Astrocyte of the cerebellum (primary cell): ENCODE data around the gene SEPTIN10.
A peak's percentile ranks its signal among the peaks of the same experiment; 100 is the strongest.

Source experiments
- DNase-seq: peaks from one replicate; pipeline ENCODE4 v3.0.0-alpha.2; 2011; ENCODE audit warnings: low read depth
- H3K4me3 ChIP-seq: 2 replicates; pipeline ENCODE4 v1.5.1; 2011; ENCODE audit warnings: mild to moderate bottlenecking, low read depth, low read length, moderate library complexity
- in situ Hi-C: cut with HindIII; loops from 2 replicates; pipeline ENCODE4 v1.10.0; 2017; ENCODE audit warnings: low sequenced_read_pairs
- TF ChIP-seq, protein P1 (sequence below): IDR thresholded peaks from 2 replicates; pipeline ENCODE4 v1.5.1; 2012; ENCODE audit warnings: low read length, low read depth, moderate library complexity, mild to moderate bottlenecking; ENCODE audit errors: missing control alignments

Gene SEPTIN10

DNA sequence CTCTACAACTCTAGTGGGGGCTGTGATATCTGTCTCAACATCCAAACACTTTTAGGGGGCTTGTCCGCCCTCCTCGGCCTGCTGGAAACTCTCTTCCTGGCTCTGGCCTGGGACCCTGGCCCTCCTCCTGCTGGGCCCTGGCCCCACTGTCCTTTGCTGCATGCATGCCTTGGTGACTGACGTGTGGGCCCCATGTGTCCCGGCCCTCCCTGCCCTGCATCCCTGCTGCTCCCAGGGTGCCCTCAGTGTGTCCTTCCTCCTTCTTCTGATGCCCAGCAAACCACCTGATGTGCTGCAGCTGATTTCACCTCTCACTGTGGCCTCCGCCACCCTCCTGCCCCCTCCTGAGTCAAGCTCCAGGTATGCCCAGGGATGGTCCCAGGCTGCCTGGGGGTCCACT is 101.7 kb downstream of the SEPTIN10 start:
- in situ Hi-C loops = no loop called here

DNA sequence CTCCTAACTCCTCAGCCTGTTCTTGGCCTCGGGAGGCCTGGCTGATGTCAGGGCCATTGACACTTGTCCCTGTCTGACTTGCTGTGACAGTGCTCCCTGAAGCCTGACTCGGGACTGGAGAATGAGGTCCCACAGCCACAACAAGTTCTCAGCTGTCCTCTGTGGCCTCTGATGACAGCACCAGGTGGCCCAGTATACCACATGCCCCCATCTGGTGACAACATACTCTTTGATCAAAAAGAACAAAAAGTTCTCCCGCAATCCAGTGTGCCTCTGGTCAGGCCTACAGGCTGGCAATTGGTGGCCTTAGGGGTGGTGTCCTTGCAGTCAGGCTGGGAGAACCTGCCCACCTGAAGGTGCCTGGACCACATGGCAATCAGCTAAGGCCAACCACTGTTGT is 102.6 kb downstream of the SEPTIN10 start:
- TF ChIP-seq, protein P1, sequence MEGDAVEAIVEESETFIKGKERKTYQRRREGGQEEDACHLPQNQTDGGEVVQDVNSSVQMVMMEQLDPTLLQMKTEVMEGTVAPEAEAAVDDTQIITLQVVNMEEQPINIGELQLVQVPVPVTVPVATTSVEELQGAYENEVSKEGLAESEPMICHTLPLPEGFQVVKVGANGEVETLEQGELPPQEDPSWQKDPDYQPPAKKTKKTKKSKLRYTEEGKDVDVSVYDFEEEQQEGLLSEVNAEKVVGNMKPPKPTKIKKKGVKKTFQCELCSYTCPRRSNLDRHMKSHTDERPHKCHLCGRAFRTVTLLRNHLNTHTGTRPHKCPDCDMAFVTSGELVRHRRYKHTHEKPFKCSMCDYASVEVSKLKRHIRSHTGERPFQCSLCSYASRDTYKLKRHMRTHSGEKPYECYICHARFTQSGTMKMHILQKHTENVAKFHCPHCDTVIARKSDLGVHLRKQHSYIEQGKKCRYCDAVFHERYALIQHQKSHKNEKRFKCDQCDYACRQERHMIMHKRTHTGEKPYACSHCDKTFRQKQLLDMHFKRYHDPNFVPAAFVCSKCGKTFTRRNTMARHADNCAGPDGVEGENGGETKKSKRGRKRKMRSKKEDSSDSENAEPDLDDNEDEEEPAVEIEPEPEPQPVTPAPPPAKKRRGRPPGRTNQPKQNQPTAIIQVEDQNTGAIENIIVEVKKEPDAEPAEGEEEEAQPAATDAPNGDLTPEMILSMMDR = no peak
- no peak overlapping the region for H3K4me3 ChIP-seq
- DNase-seq = no peak
- in situ Hi-C loops = no loop called here

More for the DNA sequence above, 101.7 kb downstream of the SEPTIN10 start:
- no peak for DNase-seq
- H3K4me3 ChIP-seq = no peak overlapping the region
- TF ChIP-seq, protein P1 = no peak

DNA sequence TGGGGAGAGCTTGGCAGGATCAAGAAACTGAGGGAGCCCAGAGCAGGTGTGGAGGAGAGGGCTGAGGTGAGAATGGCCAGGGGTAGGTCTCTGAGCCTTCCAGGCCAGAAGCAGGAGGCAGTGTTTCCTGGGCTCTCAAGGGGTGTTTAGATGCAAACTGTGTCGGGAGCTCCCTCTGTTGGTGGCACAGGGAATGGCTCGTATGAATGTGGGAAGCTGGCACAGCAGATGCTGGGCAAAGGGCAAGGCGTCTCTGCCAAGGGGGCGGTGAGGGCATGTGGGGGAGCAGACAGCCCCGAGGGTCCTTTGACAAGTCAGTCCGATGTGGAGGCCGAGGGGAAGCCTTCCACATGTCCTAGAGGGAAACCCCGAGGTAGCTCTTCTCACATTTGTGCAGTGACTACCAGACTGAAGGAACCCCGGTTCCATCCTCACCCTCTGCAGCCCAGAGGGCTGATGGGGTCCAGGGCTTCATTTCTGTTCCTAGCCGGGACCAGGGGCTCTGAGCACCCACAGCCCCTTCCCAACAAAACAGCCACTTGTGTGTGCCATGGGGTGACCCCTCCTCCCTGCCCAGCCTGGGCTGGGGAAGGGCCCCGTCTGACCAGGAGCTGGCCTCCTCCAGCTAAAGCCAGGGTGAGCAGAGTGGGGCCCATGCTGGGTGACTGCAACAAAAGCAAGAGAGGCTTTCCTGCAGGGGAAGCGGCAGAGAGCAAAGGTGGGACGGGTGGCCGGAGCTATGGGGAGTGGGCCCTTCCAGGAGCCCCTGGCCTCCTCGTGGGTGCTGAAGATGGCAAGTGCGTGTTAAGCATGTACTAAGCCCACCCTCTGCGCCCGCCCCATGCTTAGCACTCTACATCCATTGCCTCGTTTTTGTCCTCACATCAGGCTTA is 103.4 kb downstream of the SEPTIN10 start:
- peak; percentile 56 for DNase-seq
- no peak overlapping the region for H3K4me3 ChIP-seq
- TF ChIP-seq, protein P1 = peak; percentile 95
- in situ Hi-C loops = no loop called here

DNA sequence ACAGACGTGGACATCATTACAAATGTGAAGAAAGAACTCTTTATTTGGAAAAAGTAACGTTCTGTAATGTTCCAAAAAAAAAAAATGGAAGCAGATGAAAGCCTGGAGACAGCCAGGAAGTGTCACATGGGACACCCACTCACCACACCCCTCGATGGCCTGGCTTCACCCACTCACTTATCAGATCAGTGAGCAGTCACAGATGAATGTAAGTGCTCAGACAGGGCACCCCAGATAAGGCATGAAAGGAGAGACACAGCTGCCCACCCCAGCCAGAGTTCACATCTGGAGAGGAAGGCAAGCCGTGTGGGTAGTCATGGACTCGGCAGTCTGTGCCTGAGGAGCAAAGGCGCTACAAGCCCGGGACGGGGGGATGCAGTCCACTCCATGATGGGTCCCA is 105.2 kb downstream of the SEPTIN10 start:
- no peak overlapping the region for H3K4me3 ChIP-seq
- in situ Hi-C loops = no loop called here
- no peak for DNase-seq
- TF ChIP-seq, protein P1 = no peak

DNA sequence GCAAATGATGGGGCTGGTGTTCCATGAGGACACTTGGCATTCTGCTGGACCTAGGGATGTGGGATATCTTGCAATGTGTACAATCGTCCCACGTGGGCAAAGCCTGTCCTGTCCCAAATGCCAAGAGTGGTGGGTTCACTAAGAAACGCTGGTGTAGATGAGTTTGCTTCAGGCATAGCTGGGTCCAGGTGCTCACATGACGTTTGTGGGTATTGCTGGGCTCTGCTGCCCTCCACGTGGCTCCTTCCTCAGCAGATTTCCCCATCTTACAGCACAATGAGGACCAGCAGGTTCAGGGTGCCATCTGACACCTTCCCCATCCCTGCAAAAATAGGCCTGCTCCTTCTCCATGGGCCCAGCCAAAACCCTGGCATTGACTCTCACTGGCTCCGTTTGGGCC is 105.9 kb downstream of the SEPTIN10 start:
- in situ Hi-C loops = no loop called here
- TF ChIP-seq, protein P1 = no peak
- no peak overlapping the region for H3K4me3 ChIP-seq
- no peak for DNase-seq

DNA sequence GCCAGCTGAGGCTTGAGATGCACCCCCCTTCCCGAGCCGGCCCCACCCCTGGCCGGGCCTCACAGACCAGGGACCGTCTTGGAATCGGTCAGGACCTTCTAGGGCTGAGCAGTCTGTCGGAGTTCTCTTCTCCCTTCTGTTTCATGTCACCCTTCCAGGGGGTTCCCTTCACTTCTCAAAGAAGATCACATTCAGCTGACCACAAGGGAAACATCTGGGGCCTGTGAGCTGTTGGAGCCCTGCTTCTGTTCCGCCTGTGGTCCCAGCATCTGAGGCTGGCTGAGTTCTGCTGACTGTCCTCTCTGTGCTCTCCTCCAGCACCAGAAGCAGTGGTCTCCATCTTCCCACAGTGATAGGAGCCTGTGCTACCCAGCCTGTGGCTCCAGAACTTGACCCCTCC is 106.5 kb downstream of the SEPTIN10 start:
- no peak overlapping the region for H3K4me3 ChIP-seq
- TF ChIP-seq, protein P1 = no peak
- no peak for DNase-seq
- in situ Hi-C loops = no loop called here
